ENCODE results near the gene TMEM179.
"Not testable (repeated sequence)": the region's sequence is repeated elsewhere in the genome, so short reads cannot be mapped to it uniquely, and the experiment has no call there.

TMEM179 gene

GRCh38 chr14:104585966-104586697, 18.4 kb downstream of the TMEM179 start:
- DNase-seq, result no peak

GRCh38 chr14:104584557-104584956, 20.0 kb downstream of the TMEM179 start:
- DNase-seq, result no peak

DNA sequence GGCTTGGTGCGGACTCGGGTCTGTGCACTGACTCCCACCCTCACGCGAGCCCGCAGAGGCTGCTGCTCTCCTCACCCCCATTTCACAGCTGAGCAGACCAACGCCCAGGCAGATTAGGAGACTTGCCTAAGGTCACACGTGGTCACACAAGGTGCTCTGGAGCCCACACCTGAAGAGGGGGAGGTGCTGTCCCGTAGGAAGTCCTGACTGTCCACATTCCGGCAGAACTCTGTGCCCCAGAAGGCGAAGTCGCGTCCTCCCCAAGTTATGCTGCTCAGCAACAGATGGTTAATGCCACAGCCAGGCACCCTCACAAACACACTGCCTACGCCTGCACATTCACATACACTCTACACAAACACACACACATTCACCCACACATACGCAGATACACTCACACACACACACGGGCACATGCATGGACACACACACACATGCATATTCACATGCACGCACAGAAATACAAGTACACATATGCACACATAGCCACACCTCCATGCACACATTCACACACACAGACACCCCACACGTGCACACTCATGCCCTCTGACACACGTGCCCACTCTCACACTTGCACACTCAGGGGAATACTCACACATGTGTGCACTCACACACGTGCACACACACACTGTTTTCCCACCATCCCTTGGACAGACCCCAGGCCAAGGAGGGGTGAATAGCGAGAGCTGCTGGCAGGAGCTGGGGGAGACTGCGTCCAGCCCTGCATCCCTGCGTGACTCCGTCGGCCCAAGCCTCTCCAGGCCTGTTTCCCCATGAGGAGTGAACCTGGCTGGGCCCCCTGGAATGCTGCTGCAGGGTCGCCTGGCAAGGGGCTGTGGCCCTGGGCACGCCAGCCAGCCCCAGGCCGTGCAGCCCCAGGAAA, 20.9 kb downstream of the TMEM179 start:
- DNase-seq, result no peak

GRCh38 chr14:104582662-104583061, 21.9 kb downstream of the TMEM179 start:
- no peak for DNase-seq

- DNase-seq, result no peak
Observed at GRCh38 chr14:104582005-104582404, 22.6 kb downstream of the TMEM179 start.

DNA sequence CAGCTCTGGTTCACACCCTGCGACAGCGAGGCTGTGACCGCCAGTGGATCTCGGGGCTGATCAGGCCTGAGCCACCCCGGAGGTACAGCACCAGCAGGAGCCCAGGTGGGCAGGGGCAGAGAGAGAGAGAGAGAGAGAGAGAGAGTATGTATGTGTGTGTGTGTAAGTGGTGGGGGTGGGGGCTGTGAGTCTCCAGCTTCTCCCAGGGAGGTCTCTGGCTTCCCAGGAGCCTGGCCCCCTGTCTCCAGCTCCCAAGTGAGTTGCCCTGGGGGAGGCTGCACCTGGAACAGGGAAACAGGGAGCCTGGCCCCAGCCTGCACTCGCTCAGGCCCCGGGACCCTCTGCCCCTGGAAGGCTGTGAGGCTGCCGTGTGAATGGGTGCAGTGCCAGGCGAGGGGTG, 23.1 kb downstream of the TMEM179 start:
- DNase-seq, result no peak

GRCh38 chr14:104580961-104581360, 23.6 kb downstream of the TMEM179 start:
- no peak for DNase-seq

- not testable (repeated sequence) for DNase-seq
Observed at GRCh38 chr14:104579939-104580338, 24.6 kb downstream of the TMEM179 start.

- DNase-seq, result peak; percentile 35
Observed at GRCh38 chr14:104579507-104579906, 25.1 kb downstream of the TMEM179 start, which contains the start of gene C14orf180. C14orf180 (plus strand) TSS chr14:104579764; CDS start chr14:104586431, 6,667 bp downstream.

DNA sequence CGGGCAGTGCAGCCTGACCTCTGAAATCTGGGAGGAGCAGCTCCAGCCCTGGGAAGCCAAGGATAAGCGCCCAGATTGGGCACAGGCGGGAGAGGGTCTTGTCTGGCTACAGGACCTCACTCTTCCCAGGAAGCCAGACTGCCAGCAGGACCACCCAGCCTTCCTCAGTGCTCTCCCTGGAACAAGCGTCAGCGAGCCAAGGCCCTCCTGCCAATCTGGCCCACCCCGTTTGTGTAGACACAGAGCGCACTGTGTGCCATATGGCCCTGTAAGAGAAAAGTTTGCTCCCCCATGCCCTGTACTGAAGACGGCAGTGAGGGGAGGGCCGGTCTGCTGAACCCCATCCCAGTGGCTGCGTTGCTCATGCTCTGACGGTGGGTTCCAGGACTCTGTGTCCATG, 26.3 kb downstream of the TMEM179 start:
- DNase-seq, result no peak

GRCh38 chr14:104577847-104578301, 26.7 kb downstream of the TMEM179 start:
- no peak for DNase-seq

GRCh38 chr14:104577426-104577825, 27.1 kb downstream of the TMEM179 start:
- no peak for DNase-seq

DNA sequence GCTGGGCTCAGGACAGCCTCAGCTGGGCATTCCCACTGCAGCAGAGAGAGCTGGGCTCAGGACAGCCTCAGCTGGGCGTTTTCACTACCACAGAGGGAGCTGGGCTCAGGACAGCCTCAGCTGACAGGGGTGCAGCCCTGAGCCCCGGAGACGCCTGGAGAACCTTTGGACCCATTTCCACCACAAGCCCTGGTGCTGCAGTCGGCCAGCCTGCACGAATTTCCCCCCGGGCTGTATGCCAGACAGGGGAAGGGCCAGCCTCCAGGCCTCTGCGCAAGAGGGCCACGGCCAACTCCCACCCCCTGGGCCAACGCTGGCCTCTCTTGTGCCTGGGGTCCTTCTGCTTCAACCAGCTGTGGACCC, 27.6 kb downstream of the TMEM179 start:
- no peak for DNase-seq

GRCh38 chr14:104576232-104576969, 28.2 kb downstream of the TMEM179 start:
- no peak for DNase-seq

- DNase-seq, result no peak
Observed at GRCh38 chr14:104574978-104575583, 29.5 kb downstream of the TMEM179 start.

- no peak for DNase-seq
Observed at GRCh38 chr14:104574536-104574935, 30.0 kb downstream of the TMEM179 start.

- no peak for DNase-seq
Observed at GRCh38 chr14:104573930-104574329, 30.6 kb downstream of the TMEM179 start.

- DNase-seq, result no peak
Observed at GRCh38 chr14:104572668-104573067, 31.9 kb downstream of the TMEM179 start.

GRCh38 chr14:104572024-104572626, 32.4 kb downstream of the TMEM179 start:
- DNase-seq, result no peak

GRCh38 chr14:104571246-104571645, 33.3 kb downstream of the TMEM179 start:
- DNase-seq, result no peak

- no peak for DNase-seq
Observed at GRCh38 chr14:104569435-104569834, 35.1 kb downstream of the TMEM179 start.

- DNase-seq, result no peak
Observed at GRCh38 chr14:104568620-104569019, 36.0 kb downstream of the TMEM179 start.

DNA sequence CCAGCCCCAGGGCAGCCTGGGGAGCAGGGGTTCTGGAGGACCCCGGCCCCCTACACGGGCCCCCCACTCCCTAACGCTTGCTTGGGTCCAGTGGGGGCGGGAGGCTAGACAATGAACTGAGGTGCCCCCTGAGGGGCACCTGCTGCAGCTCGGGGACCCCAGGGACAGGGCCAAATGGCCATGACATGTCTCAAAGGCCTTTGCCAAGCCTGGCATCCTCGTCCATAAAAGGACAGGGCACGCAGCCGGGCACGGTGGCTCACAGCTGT, 36.7 kb downstream of the TMEM179 start:
- no peak for DNase-seq
